Upper lobe of left lung (tissue), 4 donors: ENCODE data around the gene SH3RF1.

Experiments used
- POLR2A ChIP-seq, 4 donors: fragments of 450-650 bp; IDR thresholded peaks; one replicate each; pipeline ENCODE4 v1.5.1; 2016 to 2017; ENCODE audit warnings: antibody characterized with exemption in 4 of 4, mild to moderate bottlenecking in 2 of 4
- TF ChIP-seq, protein P1 (sequence below), 6 experiments: fragments of 450-650 bp in 4 of 6; fragments of 200-600 bp in 2 of 6; sonication (generic) in 2 of 6; IDR thresholded peaks; one replicate each; pipeline ENCODE4 v1.5.1; 2016 to 2019; ENCODE audit warnings: antibody characterized with exemption in 6 of 6

DNA sequence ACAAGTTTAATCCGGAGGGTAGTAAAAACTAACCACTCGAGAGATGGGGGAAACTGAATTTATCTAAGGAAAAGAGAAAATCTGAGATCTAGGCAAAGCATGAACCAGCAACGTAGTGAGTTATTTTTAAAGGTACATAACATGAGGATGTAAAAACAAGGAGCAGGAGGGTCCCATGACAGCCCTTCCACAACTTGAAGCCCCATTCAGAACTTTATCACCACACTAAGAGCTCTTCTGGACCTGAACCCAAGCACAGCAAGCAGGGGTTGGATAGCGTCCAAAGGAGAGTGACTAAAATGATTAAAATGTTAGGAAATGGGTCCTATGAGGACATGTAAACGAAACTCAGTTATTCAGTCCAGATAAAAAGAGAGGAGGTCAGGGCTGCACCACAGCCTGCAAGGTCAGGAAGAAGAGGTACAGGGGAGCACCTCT is 16.2 kb downstream of the SH3RF1 start:
- TF ChIP-seq, protein P1, sequence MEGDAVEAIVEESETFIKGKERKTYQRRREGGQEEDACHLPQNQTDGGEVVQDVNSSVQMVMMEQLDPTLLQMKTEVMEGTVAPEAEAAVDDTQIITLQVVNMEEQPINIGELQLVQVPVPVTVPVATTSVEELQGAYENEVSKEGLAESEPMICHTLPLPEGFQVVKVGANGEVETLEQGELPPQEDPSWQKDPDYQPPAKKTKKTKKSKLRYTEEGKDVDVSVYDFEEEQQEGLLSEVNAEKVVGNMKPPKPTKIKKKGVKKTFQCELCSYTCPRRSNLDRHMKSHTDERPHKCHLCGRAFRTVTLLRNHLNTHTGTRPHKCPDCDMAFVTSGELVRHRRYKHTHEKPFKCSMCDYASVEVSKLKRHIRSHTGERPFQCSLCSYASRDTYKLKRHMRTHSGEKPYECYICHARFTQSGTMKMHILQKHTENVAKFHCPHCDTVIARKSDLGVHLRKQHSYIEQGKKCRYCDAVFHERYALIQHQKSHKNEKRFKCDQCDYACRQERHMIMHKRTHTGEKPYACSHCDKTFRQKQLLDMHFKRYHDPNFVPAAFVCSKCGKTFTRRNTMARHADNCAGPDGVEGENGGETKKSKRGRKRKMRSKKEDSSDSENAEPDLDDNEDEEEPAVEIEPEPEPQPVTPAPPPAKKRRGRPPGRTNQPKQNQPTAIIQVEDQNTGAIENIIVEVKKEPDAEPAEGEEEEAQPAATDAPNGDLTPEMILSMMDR (IDR thresholded peaks at IDR 0.05): no peak
- TF ChIP-seq POLR2A (IDR thresholded peaks at IDR 0.05): no peak
